Muscle layer of colon (tissue), 2 donors: Measurements from ENCODE around the gene MRPL14.
"Not testable (repeated sequence)": the region's sequence is repeated elsewhere in the genome, so short reads cannot be mapped to it uniquely, and the experiment has no call there.

Source experiments
- H3K27ac ChIP-seq: one replicate; pipeline ENCODE4 v1.7.0; 2013; ENCODE audit warnings: low read depth, mild to moderate bottlenecking, low read length, moderate library complexity
- H3K27me3 ChIP-seq, 2 donors: one replicate each; pipeline ENCODE4 v1.7.0; 2013; ENCODE audit warnings: low read length in 2 of 2, mild to moderate bottlenecking in 2 of 2; ENCODE audit not compliant: insufficient read depth in 2 of 2, control insufficient read depth in 1 of 2
- H3K36me3 ChIP-seq: one replicate; pipeline ENCODE4 v1.7.0; 2013; ENCODE audit warnings: mild to moderate bottlenecking, low read length; ENCODE audit not compliant: insufficient read depth
- H3K4me1 ChIP-seq: one replicate; pipeline ENCODE4 v1.7.0; 2013; ENCODE audit warnings: mild to moderate bottlenecking, low read length; ENCODE audit not compliant: insufficient read depth
- H3K4me3 ChIP-seq, 2 donors: one replicate each; pipeline ENCODE4 v1.7.0; 2013; ENCODE audit warnings: low read length in 2 of 2, low read depth in 1 of 2, mild to moderate bottlenecking in 1 of 2, moderate library complexity in 1 of 2
- H3K9ac ChIP-seq: one replicate; pipeline ENCODE4 v1.7.0; 2013; ENCODE audit warnings: low read length
- H3K9me3 ChIP-seq: one replicate; pipeline ENCODE4 v1.7.0; 2013; ENCODE audit warnings: mild to moderate bottlenecking, low read length
- donor health status: abdominal sarcoma.
- donor health status: Adenocarcinoma of cecum.

MRPL14 gene

DNA sequence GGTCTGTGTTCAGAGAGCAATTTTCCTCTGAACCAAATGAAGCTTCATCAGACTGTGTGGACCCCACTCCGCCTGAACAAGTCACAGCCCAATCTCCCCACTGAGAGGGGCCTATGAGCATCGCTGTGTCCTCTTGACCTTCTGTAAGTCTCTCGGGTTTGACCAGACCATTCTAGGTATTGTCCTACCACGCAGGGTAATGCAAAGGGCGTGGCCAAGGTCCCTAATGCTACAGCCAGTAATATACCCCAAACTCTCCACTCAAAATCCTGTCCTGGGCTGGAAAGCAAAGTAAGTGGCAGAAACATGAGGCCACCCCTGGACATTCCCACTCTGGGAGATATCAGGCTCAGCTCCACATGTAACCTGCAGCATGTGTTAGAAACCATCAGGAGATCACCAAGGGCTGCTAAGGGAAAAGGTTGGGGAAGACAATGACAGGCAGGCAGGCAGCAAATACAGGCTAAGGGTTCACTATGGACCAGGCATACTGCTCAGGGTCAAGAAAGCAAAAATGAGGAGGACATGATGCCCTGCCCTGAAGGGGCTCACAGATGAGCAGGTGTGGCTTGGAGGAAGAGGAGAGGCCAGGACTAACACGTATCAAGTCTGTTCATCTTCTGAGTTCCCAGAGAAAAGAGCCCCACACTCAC lies 33.4 kb downstream of the MRPL14 start:
- H3K4me1 ChIP-seq: no peaks in the 10 kb centered on the region
- H3K27ac ChIP-seq: no peak overlapping the region
- no peaks in the 10 kb centered on the region for H3K36me3 ChIP-seq
- H3K9me3 ChIP-seq: no peaks in the 10 kb centered on the region
- no peak overlapping the region for H3K9ac ChIP-seq
- H3K4me3 ChIP-seq: no peak overlapping the region
- H3K27me3 ChIP-seq: no peaks in the 10 kb centered on the region

DNA sequence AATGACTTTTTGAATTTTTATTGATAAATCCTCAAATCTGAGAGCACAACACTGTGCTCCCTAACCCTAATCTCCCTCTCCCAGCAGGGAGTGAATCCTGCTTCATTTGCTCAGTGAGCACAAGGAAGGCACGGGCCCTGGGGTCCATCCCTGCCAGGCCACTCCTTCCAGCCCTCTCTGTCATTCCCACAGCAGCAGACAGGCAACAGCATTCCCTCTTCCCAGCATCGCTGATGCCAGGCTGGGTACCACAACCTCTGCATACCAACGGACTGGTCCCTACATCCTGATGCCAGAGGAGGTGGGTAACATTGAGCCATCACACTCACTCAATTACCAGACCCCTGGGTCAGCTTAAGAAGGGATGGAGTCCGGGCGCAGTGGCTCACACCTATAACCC lies 34.2 kb downstream of the MRPL14 start:
- Histone ChIP-seq H3K36me3 (no peaks in the 10 kb centered on the region), H3K9me3 (no peaks in the 10 kb centered on the region), H3K27ac (no peak overlapping the region), H3K27me3 (no peaks in the 10 kb centered on the region), H3K4me1 (no peaks in the 10 kb centered on the region), H3K9ac (no peak overlapping the region), H3K4me3 (no peak overlapping the region)

DNA sequence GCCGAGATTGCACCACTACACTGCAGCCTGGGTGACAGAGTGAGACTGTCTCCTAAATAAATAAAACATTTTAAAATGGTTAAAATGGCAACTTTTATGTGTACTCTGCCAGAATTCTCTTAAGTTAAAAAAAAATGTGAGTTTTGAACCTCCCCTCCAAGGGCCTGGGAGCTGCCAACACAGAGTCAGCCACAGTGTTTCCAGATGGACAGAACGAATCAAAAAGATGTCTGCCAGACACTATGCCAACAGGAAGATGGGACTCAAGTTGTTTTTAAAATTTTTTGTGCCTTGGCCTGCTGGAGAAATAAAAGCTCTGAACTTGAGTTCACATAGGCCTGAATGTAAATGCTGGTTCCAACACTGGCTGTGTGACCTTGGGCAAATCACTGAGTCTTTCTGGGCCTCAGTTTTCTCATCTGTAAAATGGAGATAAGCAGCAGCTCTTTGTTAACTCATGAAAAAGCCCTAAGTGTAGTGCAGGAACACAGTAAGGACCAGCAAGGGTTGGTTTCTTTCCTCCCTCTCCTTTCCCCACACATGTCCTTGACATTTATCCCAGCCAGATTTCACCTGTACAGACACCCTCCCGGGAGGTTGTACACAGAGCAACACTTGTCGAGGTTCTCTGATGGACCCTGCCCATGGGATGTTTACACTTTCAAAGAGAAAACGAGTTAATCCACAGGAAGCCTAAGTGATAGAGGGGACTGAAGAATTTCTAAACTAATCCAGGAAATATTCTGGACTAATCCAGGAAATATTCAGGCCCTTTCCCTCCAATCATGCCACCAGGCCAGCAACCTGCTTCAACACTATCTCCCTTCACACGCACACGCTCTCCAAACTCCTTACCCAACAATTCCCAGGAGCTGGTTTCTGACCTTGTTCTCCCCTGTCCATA lies 35.0 kb downstream of the MRPL14 start:
- Histone ChIP-seq H3K9ac (no peak overlapping the region), H3K36me3 (no peaks in the 10 kb centered on the region), H3K27me3 (no peaks in the 10 kb centered on the region), H3K27ac (no peak overlapping the region), H3K4me3 (no peak overlapping the region), H3K4me1 (no peaks in the 10 kb centered on the region), H3K9me3 (no peaks in the 10 kb centered on the region)

DNA sequence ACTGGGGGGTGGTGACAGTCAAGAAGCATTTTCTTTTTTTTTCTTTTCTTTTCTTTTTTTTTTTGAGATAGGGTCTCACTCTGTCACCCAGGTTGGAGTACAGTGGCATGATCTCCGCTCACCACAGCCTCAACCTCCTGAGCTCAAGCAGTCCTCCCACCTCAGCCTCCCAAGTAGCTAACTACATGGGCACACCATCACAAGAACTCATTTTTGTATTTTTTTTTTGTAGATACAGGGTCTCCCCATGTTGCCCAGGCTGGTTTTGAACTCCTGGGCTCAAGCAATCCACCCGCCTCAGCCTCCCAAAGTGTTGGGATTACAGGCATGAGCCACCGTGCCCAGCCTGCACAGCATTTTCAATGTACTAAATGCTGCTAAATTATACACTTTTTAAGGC lies 35.9 kb downstream of the MRPL14 start:
- not testable (repeated sequence) for H3K27me3 ChIP-seq, H3K9ac ChIP-seq, H3K4me3 ChIP-seq, H3K36me3 ChIP-seq, H3K9me3 ChIP-seq, H3K27ac ChIP-seq, H3K4me1 ChIP-seq

DNA sequence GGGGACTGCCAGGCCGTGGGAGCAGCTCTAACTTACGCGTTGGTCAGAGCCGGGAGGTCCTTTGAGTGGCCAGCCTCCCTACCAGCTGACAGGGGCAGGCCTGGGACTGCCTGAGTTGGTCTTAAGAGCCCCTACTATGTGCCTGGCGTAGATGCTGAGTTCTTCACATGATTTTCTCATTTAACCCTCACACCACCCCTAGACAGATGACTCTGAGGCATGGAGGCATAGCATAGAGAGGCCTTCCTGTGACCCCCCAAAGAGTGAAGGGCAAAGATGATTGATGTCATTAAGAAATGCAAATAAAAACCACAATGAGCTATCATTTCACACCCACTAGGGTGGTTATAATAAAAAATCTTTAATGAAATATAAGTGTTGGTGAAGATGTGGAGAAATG lies 36.8 kb downstream of the MRPL14 start:
- Histone ChIP-seq H3K9ac (no peak overlapping the region), H3K27ac (no peak overlapping the region), H3K27me3 (no peaks in the 10 kb centered on the region)

DNA sequence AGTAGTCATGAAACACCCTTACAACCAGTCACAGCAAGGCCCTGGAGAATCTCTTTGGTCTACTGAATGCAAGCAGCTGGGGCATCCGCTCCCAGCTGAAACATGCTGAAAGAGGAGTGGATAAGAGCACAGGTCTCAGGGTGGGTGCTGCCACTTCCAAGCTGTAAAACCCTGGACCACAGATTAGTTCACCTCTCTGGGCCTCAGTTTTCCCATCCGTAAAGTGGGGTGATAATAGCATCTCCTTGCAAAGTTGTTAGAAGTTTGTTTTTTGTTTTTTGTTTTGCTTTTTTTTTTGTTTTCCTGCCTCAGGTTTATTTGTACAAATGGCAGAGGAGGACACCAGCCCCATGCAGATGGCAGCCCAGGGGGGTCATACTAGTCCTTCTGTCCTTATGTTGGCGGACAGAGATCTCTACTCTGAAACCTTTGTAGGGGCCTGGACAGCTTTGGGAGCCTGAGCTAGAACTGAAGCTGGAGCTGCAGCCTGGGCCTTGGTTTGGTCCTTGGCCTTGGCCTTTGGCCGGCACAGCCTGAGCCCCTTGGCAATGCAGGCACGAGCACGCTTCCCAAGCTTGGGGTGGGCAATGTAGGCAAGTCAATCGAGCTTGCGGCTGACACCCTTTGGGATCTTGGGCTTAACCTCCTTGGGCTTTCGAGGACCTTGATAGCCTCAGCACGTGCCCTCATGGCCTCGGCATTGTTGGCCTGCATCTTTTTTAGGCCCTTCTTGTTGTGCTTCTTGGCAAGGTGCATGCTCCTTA lies 38.2 kb downstream of the MRPL14 start:
- Histone ChIP-seq H3K4me1 (no peaks in the 10 kb centered on the region), H3K9me3 (no peaks in the 10 kb centered on the region), H3K27me3 (no peaks in the 10 kb centered on the region), H3K9ac (no peak overlapping the region), H3K4me3 (no peak overlapping the region), H3K27ac (no peak overlapping the region), H3K36me3 (no peaks in the 10 kb centered on the region)

More for the DNA sequence above, 36.8 kb downstream of the MRPL14 start:
- H3K4me1 ChIP-seq: no peaks in the 10 kb centered on the region
- no peaks in the 10 kb centered on the region for H3K36me3 ChIP-seq
- H3K9me3 ChIP-seq: no peaks in the 10 kb centered on the region
- no peak overlapping the region for H3K4me3 ChIP-seq

DNA sequence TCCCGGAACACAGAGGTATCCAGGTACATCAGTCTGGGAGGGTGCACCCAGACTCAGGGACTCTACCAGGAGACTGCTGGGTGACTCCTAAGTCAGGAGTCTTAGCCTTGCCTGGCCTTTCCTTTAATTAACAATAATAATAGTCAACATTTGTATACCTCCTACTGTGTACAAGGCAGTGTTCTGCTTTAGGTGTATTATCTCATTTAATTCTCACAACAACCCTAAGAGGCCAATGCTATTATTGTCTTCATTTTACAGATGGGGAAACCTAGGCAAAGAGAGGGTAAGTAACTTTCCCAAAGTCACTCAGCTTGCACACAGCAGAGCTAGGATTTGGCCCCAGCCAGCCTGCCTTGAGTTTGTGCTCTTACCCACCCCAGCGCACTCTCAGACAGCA lies 39.6 kb downstream of the MRPL14 start:
- Histone ChIP-seq H3K4me3 (no peak overlapping the region), H3K9me3 (no peaks in the 10 kb centered on the region), H3K4me1 (no peaks in the 10 kb centered on the region), H3K27ac (no peak overlapping the region), H3K9ac (no peak overlapping the region), H3K36me3 (no peaks in the 10 kb centered on the region), H3K27me3 (no peaks in the 10 kb centered on the region)

DNA sequence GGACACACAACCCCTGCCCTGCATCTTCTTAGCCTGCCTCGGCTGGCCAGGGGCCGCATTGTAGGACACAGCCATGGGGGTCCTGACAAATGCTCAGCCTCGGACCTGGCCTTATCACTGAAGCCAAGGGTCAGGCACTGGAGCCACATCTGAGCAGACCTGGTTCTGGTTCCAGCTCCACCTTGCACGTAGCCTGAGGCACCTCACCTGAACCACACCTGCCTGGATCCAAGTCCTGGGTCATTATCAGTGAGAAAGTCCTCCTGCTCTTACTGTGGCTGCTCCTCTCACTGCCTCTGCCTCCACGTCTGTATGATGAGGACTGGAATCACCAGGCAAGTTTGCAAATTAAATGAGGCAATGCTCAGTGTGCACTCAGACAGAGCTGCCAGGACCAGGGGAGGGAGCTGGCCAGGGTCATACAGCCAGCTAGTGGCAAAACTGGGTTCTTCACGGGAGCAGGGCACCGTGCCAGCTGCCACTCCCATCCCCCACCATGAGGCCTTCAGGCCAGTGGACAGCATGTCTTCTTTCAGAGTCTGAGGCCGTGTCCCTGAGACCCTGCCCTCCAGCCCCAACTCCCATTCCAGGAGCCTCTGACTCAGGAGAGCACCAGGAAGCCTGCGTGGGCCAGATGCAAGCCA lies 40.2 kb downstream of the MRPL14 start:
- Histone ChIP-seq H3K36me3 (no peaks in the 10 kb centered on the region), H3K9ac (no peak overlapping the region), H3K27me3 (no peaks in the 10 kb centered on the region), H3K9me3 (no peaks in the 10 kb centered on the region), H3K4me3 (no peak overlapping the region), H3K4me1 (no peaks in the 10 kb centered on the region), H3K27ac (no peak overlapping the region)

DNA sequence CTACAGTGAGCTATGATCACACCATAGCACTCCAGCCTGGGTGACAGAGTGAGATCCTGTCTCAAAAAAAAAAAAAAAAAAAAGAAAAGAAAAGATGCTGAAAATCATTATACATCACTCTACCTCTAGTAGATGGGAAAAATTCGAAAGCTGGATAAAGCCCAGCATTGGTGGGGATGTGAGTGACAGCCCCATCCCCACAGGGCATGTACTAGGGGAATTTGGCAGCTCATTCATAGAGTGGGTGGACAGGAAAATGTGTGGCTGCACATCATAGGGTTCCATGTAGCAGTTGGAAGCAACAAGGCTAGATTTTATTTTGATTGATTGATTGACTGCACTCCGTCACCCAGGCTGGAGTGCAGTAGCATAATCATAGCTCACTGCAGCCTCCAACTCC lies 42.0 kb downstream of the MRPL14 start:
- no peak overlapping the region for H3K9ac ChIP-seq
- no peaks in the 10 kb centered on the region for H3K9me3 ChIP-seq
- H3K4me1 ChIP-seq: no peaks in the 10 kb centered on the region
- no peak overlapping the region for H3K4me3 ChIP-seq
- H3K27ac ChIP-seq: no peak overlapping the region
- no peaks in the 10 kb centered on the region for H3K27me3 ChIP-seq
- H3K36me3 ChIP-seq: no peaks in the 10 kb centered on the region

DNA sequence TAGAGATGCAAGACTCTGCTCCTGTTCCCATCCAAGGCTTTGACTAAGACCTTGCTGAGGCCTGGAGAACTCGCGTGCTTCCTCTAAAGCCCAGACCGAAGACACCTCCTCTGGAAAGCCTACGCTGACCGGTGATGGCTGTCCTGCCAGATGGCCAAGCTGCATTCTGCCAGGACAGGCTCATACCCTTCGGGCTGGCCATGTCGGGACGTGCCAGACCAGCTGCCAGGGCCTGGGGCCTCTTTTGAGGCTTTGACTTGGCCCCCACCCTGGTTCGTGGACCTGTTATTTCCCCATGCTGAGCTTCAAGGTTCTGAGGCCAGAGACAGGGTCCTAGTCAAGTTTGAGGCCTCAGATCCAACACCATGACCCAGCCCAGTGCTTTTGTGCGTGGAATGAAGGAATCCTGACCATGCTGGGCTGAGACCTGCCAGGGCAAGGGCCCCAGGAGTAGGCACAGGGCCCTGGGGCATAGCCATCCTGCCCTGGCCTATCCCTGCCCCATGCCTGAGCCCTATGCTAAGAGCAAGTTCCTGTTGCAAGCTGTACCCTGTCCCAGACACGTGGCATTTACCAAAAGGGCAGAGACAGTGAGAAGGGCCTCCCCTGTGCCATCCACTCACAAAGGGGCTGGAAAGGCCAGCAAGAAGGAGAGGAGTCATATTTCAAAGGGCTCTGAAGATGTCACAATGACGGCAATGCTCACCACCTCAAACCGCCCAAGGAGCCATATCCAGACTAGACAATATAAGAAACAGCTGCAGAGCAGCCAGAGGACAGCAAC lies 42.8 kb downstream of the MRPL14 start:
- Histone ChIP-seq H3K27me3 (no peaks in the 10 kb centered on the region), H3K9ac (no peak overlapping the region), H3K36me3 (no peaks in the 10 kb centered on the region), H3K4me1 (no peaks in the 10 kb centered on the region), H3K27ac (no peak overlapping the region), H3K4me3 (no peak overlapping the region), H3K9me3 (no peaks in the 10 kb centered on the region)
